Gastroesophageal sphincter (tissue), 4 donors: ENCODE data around the gene UBR3. TPM values are rescaled to one million over a fixed set of nuclear protein-coding genes. Genes with fewer than 3 reads are reported as not detected.
A peak's percentile ranks its signal among the peaks of the same experiment; 100 is the strongest.
"Not testable (repeated sequence)": the region's sequence is repeated elsewhere in the genome, so short reads cannot be mapped to it uniquely, and the experiment has no call there.

Experiments
- ATAC-seq: fragments of 150-250 bp; one replicate; pipeline ENCODE4 v1.9.1; 2016; ENCODE audit warnings: mild to moderate bottlenecking, moderate library complexity
- H3K27ac ChIP-seq, 4 donors: fragments of 200-600 bp; sonication (generic) in 3 of 4; 1 replicate in 3 of 4; 2 replicates in 1 of 4; pipeline ENCODE4 v1.5.1; 2016 to 2019
- H3K27me3 ChIP-seq: fragments of 200-600 bp; sonication (generic); one replicate; pipeline ENCODE4 v1.5.1; 2019
- H3K36me3 ChIP-seq, 2 donors: fragments of 200-600 bp; sonication (generic); one replicate each; pipeline ENCODE4 v1.5.1; 2019; ENCODE audit warnings: control low read depth in 1 of 2
- H3K4me1 ChIP-seq, 3 donors: fragments of 200-600 bp; sonication (generic); 1 replicate in 2 of 3; 2 replicates in 1 of 3; pipeline ENCODE4 v1.5.1; 2016 to 2019; ENCODE audit warnings: control low read depth in 2 of 3
- H3K4me3 ChIP-seq, 2 donors: fragments of 200-600 bp; sonication (generic); one replicate each; pipeline ENCODE4 v1.5.1; 2019; ENCODE audit warnings: mild to moderate bottlenecking in 1 of 2, moderate library complexity in 1 of 2
- H3K9me3 ChIP-seq, 3 donors: fragments of 200-600 bp; sonication (generic); one replicate each; pipeline ENCODE4 v1.5.1; 2017 to 2019; ENCODE audit warnings: control low read depth in 2 of 3
- EP300 ChIP-seq: sonication (generic); formaldehyde crosslinking; IDR thresholded peaks from one replicate; pipeline ENCODE4 v1.6.1; 2017; ENCODE audit warnings: antibody characterized with exemption, mild to moderate bottlenecking
- POLR2A ChIP-seq, 2 donors: fragments of 450-650 bp; IDR thresholded peaks; one replicate each; pipeline ENCODE4 v1.6.1; 2017; ENCODE audit warnings: antibody characterized with exemption in 2 of 2, mild to moderate bottlenecking in 2 of 2, moderate library complexity in 1 of 2
- POLR2AphosphoS5 ChIP-seq: sonication (generic); formaldehyde crosslinking; IDR thresholded peaks from one replicate; pipeline ENCODE4 v1.6.1; 2017; ENCODE audit warnings: antibody characterized with exemption
- WGBS, 2 donors: methylation state at CpG; one replicate each; pipeline ENCODE4 v1.1.5; 2018; ENCODE audit warnings: low coverage in 1 of 2; 5-methylcytosine and 5-hydroxymethylcytosine counted together
- total RNA-seq, 4 donors: library from RNA; depleted of rRNA; stranded (reverse); fragments of >200 nt; gene quantifications; one replicate each; pipeline ENCODE4 v1.1.0, GENCODE V29; 2016
- TF ChIP-seq, protein P1 (sequence below), 4 experiments: fragments of 200-600 bp in 2 of 4; fragments of 450-650 bp in 2 of 4; sonication (generic) in 1 of 4; IDR thresholded peaks; one replicate each; pipeline ENCODE4 v1.5.1; 2017 to 2019; ENCODE audit warnings: antibody characterized with exemption in 4 of 4, mild to moderate bottlenecking in 2 of 4, moderate library complexity in 2 of 4

UBR3 gene
- total RNA-seq, 4 donors from 2014 or later, result 52.9 to 122 (median 66.9) TPM

DNA sequence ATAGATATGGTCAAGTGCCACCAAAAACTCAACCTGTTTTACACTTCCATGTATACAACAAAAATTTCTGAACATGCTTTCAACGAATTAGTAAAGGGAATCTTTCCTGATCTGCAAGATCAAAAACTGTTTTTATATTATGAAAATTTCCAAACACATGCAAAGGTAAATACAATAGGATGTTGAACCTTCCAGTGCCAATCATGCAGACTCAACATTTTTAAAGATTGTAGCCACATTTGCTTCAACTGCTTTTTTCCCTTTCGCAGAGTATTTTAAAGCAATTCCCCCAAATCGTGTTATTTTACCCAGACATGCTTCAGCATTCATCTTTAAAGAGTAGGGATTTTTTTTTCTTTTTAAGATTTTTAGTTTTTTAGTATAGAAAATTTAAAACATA is 40.3 kb downstream of the UBR3 start:
- Histone ChIP-seq H3K4me3 (no peak overlapping the region), H3K27me3 (no peaks in the 10 kb centered on the region), H3K36me3 (no peaks in the 10 kb centered on the region), H3K9me3 (no peaks in the 10 kb centered on the region), H3K27ac (no peak overlapping the region), H3K4me1 (peaks cover 4 to 32% (median 5%) of the 10 kb centered on the region in 3 donors)
- TF ChIP-seq POLR2A (IDR thresholded peaks at IDR 0.05), result no peak
- TF ChIP-seq, protein P1, sequence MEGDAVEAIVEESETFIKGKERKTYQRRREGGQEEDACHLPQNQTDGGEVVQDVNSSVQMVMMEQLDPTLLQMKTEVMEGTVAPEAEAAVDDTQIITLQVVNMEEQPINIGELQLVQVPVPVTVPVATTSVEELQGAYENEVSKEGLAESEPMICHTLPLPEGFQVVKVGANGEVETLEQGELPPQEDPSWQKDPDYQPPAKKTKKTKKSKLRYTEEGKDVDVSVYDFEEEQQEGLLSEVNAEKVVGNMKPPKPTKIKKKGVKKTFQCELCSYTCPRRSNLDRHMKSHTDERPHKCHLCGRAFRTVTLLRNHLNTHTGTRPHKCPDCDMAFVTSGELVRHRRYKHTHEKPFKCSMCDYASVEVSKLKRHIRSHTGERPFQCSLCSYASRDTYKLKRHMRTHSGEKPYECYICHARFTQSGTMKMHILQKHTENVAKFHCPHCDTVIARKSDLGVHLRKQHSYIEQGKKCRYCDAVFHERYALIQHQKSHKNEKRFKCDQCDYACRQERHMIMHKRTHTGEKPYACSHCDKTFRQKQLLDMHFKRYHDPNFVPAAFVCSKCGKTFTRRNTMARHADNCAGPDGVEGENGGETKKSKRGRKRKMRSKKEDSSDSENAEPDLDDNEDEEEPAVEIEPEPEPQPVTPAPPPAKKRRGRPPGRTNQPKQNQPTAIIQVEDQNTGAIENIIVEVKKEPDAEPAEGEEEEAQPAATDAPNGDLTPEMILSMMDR (IDR thresholded peaks at IDR 0.05), result no peak
- TF ChIP-seq EP300, result no peak
- TF ChIP-seq POLR2AphosphoS5, result no peak
- 71 to 89% methylated on average over 3 of the region's 3 CpGs for WGBS, 2 donors
- ATAC-seq, result no peak

DNA sequence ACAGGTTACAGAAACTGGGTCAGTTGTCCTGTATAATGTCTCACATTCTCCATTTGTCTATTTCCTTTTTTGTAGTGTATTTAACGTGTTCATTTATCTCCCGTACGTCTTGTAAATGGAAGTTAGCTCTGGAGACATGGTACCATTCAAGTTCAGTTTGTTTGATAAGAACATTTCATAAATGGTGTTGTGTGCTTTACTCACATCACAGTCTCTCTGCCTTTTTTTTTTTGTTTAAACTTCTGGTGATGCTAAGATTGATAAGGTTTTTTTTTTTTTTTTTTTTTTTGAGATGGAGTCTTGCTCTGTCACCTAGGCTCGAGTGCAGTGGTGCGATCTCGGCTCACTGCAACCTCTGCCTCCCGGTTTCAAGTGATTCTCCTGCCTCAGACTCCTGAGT is 41.7 kb downstream of the UBR3 start:
- 81 to 86% methylated on average over 5 to 6 of the region's 7 CpGs for WGBS, 2 donors
- peaks cover 0 to 18% (median 4%) of the 10 kb centered on the region in 3 donors for H3K4me1 ChIP-seq
- no peaks in the 10 kb centered on the region for H3K9me3 ChIP-seq
- H3K27ac ChIP-seq, result no peak overlapping the region
- TF ChIP-seq POLR2AphosphoS5 (no peak), POLR2A (IDR thresholded peaks at IDR 0.05) (no peak), EP300 (no peak)
- TF ChIP-seq, protein P1 (IDR thresholded peaks at IDR 0.05), result no peak
- H3K36me3 ChIP-seq, result peaks cover 0 to 1% of the 10 kb centered on the region in 2 donors
- no peaks in the 10 kb centered on the region for H3K27me3 ChIP-seq
- ATAC-seq, result no peak
- H3K4me3 ChIP-seq, result no peak overlapping the region

DNA sequence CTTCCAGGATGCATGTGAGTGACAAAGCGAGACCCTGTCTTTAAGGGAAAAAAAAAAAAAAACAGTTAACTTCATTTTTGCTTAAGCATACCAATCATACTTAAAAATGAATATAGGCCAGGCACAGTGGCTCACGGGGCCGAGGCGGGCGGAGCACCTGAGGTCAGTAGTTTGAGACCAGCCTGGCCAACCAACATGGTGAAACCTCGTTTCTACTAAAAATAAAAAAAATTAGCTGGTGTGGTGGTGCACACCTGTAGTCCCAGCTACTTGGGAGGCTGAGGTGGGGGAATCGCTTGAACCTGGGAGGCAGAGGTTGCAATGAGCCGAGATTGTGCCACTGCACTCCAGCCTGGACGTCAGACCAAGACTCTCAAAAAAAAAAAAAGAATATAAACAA is 44.1 kb downstream of the UBR3 start:
- not testable (repeated sequence) for H3K9me3 ChIP-seq, H3K27me3 ChIP-seq, ATAC-seq, H3K4me3 ChIP-seq, H3K4me1 ChIP-seq, H3K27ac ChIP-seq
- 83 to 91% methylated on average over 7 to 9 of the region's 9 CpGs for whole genome bisulfite sequencing, 2 donors
- H3K36me3 ChIP-seq, result peaks cover 0 to 17% of the 10 kb centered on the region in 2 donors

DNA sequence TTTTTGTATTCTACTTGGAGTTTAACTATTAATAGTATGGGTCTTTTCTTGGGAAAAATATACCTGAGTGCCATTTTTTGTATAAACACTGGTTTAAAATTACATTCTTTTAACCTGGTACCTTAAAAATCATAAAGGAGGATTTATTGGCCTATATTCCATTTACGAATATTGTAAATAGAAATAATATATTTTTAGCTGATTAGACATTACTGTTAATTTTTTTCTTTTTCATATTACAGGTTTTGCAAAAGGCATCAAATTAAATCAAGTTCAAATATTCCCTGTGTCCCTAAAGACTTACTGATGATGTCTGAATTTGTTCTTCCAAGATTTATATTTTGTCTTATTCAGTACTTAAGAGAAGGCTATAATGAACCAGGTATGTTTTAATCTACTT is 44.7 kb downstream of the UBR3 start:
- no peak for ATAC-seq
- Histone ChIP-seq H3K27ac (no peak overlapping the region), H3K36me3 (peaks cover 0 to 24% of the 10 kb centered on the region in 2 donors), H3K4me3 (no peak overlapping the region), H3K9me3 (no peaks in the 10 kb centered on the region), H3K4me1 (peaks cover 0 to 8% (median 0%) of the 10 kb centered on the region in 3 donors), H3K27me3 (no peaks in the 10 kb centered on the region)
- 100% methylated on average over 1 of the region's 1 CpG for WGBS, 2 donors
- TF ChIP-seq, protein P1 (IDR thresholded peaks at IDR 0.05), result no peak

DNA sequence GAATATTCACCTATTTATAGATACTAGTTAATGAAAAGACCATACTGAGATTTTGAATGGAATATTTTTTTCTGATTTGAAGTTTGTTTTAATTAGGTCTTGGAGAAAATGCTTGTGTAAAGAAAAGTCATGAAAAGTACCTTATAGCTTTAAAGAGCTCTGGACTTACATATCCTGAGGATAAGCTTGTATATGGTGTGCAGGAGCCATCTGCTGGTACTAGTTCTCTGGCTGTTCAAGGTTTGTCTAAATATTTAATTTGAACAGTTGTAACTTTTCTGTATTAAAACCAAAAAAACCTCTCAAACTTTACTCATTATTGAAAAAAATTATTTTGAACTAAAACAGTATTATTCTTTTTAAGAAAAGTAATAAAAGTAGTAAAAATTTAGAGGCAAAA is 50.1 kb downstream of the UBR3 start:
- Histone ChIP-seq H3K9me3 (no peaks in the 10 kb centered on the region), H3K27ac (no peak overlapping the region), H3K4me3 (no peak overlapping the region), H3K4me1 (no peaks in the 10 kb centered on the region), H3K36me3 (peaks cover 0 to 24% of the 10 kb centered on the region in 2 donors), H3K27me3 (no peaks in the 10 kb centered on the region)
- no peak for ATAC-seq
- TF ChIP-seq POLR2AphosphoS5, result no peak
- no peak for TF ChIP-seq POLR2A (IDR thresholded peaks at IDR 0.05)
- TF ChIP-seq, protein P1 (IDR thresholded peaks at IDR 0.05), result peak in 1 of 4 experiments; percentile 41

DNA sequence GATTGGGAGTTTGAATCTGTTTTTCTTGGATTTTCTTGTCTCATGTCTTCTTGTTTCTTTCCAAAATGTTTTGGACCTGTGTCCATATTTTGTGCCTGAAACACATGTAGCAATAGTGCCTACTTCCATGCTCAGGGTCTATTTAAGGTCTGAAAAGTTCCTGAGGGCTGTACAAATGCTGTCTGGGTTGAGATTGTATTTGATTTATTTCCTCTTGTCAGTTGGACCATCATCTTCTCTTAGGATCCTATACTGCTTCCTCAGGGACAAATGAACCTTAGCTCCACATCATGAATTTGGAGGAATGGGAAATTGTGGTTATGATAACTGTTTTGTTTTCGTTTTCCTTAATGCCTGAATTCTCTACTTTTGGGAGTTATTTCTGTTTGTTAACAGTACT is 59.9 kb downstream of the UBR3 start:
- Histone ChIP-seq H3K4me1 (peaks cover 0 to 12% (median 2%) of the 10 kb centered on the region in 3 donors), H3K4me3 (no peak overlapping the region), H3K27ac (no peak overlapping the region), H3K9me3 (no peaks in the 10 kb centered on the region), H3K36me3 (peaks cover 0 to 11% of the 10 kb centered on the region in 2 donors), H3K27me3 (no peaks in the 10 kb centered on the region)
- 63 to 100% methylated on average over 1 of the region's 1 CpG for WGBS, 2 donors
- no peak for TF ChIP-seq POLR2AphosphoS5
- TF ChIP-seq, protein P1 (IDR thresholded peaks at IDR 0.05), result no peak
- TF ChIP-seq POLR2A (IDR thresholded peaks at IDR 0.05), result no peak
- TF ChIP-seq EP300, result no peak
- ATAC-seq, result no peak
